ENCODE data around the gene SLC25A27.

The SLC25A27 gene

DNA sequence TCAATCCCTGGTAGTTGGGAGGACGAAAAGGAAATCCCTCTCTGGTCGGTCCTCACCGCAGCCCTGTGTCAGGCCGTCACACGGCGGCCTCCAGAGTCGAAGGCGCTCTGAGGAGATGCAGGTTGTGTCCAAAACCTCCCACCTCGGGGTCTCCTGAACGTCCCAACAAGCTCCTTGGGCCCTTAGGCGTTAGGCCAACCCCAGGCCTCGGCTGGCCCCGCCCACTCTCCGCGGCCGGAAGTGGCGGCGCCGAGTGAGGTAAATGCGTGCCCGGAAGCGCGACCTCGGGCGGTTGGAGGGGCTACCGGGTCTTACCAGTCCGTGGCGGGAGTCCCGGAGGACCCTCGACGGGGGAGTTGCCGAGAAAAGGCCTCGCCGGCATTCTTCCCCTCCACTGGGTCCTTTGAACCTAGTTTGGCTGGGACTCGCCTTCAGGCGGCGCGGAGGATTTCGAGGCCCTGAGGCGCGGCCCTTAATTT lies 34.9 kb downstream of the SLC25A27 start, which contains the start of gene TDRD6:
Gene TDRD6, plus strand, starts transcription at position 267 of the 479 bp plus-strand sequence. CDS start 244 bp downstream, outside the sequence.
- Histone ChIP-seq H3K27me3 (replicated peaks; ENCODE audit: control insufficient read depth, insufficient read depth, low read length) (no peaks in the 10 kb centered on the region), H3K4me1 (ENCODE audit: control insufficient read depth, insufficient read depth, low read length) (peaks cover 19% of the 10 kb centered on the region), H3K36me3 (ENCODE audit: control insufficient read depth, insufficient read depth, low read length, severe bottlenecking) (no peaks in the 10 kb centered on the region), H3K9ac (ENCODE audit: low read length) (no peak within 1 kb of the TSS), H3K4me3 (ENCODE audit: low read length) (no peak within 1 kb of the TSS), H3K9me3 (ENCODE audit: control insufficient read depth, low read length) (no peaks in the 10 kb centered on the region)
- no peak for DNase-seq (ENCODE audit: low read depth)

- Histone ChIP-seq H3K9ac (ENCODE audit: low read length) (no peak overlapping the region), H3K27me3 (replicated peaks; ENCODE audit: control insufficient read depth, insufficient read depth, low read length) (no peaks in the 10 kb centered on the region), H3K4me1 (ENCODE audit: control insufficient read depth, insufficient read depth, low read length) (peaks cover 19% of the 10 kb centered on the region), H3K9me3 (ENCODE audit: control insufficient read depth, low read length) (no peaks in the 10 kb centered on the region), H3K36me3 (ENCODE audit: control insufficient read depth, insufficient read depth, low read length, severe bottlenecking) (no peaks in the 10 kb centered on the region), H3K4me3 (ENCODE audit: low read length) (no peak overlapping the region)
- no peak for DNase-seq (ENCODE audit: low read depth)
Observed at GRCh38 chr6:46688117-46688965, 35.6 kb downstream of the SLC25A27 start.

DNA sequence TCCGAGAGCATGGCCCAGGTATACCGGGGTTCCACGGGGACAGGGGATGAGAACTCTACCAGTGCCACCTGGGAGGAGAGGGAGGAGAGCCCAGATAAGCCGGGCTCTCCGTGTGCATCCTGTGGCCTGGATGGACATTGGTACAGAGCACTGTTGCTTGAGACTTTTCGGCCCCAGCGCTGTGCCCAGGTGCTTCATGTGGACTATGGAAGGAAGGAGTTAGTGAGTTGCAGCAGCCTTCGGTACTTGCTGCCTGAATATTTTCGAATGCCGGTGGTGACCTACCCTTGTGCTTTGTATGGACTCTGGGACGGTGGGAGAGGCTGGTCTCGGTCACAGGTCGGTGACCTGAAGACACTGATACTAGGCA lies 36.2 kb downstream of the SLC25A27 start:
- no peak overlapping the region for H3K4me3 ChIP-seq (ENCODE audit: low read length)
- peaks cover 19% of the 10 kb centered on the region for H3K4me1 ChIP-seq (ENCODE audit: control insufficient read depth, insufficient read depth, low read length)
- no peak for DNase-seq (ENCODE audit: low read depth)

DNA sequence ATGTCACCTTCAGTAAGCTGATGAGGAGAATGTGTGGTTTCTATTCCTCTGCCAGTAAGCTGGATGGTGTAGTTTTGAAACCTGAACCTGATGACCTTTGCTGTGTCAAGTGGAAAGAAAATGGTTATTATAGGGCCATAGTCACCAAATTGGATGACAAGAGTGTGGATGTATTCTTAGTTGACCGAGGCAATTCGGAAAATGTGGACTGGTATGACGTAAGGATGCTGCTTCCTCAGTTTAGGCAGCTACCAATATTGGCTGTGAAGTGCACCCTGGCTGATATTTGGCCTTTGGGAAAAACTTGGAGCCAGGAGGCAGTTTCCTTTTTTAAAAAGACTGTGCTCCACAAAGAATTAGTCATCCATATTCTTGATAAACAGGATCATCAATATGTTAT lies 36.9 kb downstream of the SLC25A27 start:
- H3K9ac ChIP-seq (ENCODE audit: low read length), result no peak overlapping the region
- no peak for DNase-seq (ENCODE audit: low read depth)
- no peaks in the 10 kb centered on the region for H3K27me3 ChIP-seq (replicated peaks; ENCODE audit: control insufficient read depth, insufficient read depth, low read length)
- H3K4me1 ChIP-seq (ENCODE audit: control insufficient read depth, insufficient read depth, low read length), result peaks cover 19% of the 10 kb centered on the region
- H3K36me3 ChIP-seq (ENCODE audit: control insufficient read depth, insufficient read depth, low read length, severe bottlenecking), result no peaks in the 10 kb centered on the region
- no peak overlapping the region for H3K4me3 ChIP-seq (ENCODE audit: low read length)
- no peaks in the 10 kb centered on the region for H3K9me3 ChIP-seq (ENCODE audit: control insufficient read depth, low read length)

More for the DNA sequence above, 36.2 kb downstream of the SLC25A27 start:
- H3K36me3 ChIP-seq (ENCODE audit: control insufficient read depth, insufficient read depth, low read length, severe bottlenecking), result no peaks in the 10 kb centered on the region
- no peaks in the 10 kb centered on the region for H3K27me3 ChIP-seq (replicated peaks; ENCODE audit: control insufficient read depth, insufficient read depth, low read length)
- no peaks in the 10 kb centered on the region for H3K9me3 ChIP-seq (ENCODE audit: control insufficient read depth, low read length)
- no peak overlapping the region for H3K9ac ChIP-seq (ENCODE audit: low read length)

DNA sequence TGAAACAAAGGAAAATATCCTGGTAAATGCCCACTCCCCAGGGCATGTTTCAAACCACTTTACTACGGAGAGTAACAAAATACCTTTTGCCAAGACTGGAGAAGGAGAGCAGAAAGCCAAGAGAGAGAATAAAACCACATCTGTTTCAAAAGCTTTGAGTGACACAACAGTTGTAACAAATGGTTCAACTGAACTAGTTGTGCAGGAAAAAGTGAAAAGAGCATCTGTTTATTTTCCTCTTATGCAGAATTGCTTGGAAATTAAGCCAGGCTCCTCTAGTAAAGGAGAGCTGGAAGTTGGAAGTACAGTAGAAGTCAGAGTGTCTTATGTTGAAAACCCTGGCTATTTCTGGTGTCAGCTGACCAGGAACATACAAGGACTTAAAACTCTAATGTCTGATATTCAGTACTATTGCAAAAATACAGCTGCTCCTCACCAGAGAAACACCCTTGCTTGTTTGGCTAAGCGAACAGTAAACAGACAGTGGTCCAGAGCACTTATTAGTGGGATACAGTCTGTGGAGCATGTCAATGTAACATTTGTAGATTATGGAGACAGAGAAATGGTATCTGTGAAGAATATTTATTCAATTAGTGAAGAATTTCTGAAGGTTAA lies 37.5 kb downstream of the SLC25A27 start:
- H3K4me3 ChIP-seq (ENCODE audit: low read length), result no peak overlapping the region
- peaks cover 19% of the 10 kb centered on the region for H3K4me1 ChIP-seq (ENCODE audit: control insufficient read depth, insufficient read depth, low read length)
- no peak for DNase-seq (ENCODE audit: low read depth)
- H3K27me3 ChIP-seq (replicated peaks; ENCODE audit: control insufficient read depth, insufficient read depth, low read length), result no peaks in the 10 kb centered on the region
- no peak overlapping the region for H3K9ac ChIP-seq (ENCODE audit: low read length)
- no peaks in the 10 kb centered on the region for H3K9me3 ChIP-seq (ENCODE audit: control insufficient read depth, low read length)
- no peaks in the 10 kb centered on the region for H3K36me3 ChIP-seq (ENCODE audit: control insufficient read depth, insufficient read depth, low read length, severe bottlenecking)

DNA sequence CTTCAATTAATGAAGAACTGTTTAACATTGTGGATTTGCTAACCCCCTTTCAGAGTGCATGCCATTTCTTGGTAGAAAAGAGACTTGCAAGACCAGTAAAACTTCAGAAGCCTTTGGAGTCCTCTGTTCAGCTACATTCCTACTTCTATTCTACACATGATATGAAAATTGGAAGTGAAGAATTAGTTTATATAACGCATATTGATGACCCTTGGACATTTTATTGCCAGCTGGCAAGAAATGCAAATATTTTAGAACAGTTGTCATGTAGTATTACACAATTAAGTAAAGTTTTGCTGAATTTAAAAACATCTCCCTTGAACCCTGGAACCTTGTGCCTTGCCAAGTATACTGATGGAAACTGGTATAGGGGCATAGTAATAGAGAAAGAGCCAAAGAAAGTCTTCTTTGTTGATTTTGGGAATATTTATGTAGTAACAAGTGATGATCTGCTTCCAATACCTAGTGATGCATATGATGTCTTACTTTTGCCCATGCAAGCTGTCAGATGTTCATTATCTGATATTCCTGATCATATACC lies 38.2 kb downstream of the SLC25A27 start:
- no peaks in the 10 kb centered on the region for H3K27me3 ChIP-seq (replicated peaks; ENCODE audit: control insufficient read depth, insufficient read depth, low read length)
- no peak for DNase-seq (ENCODE audit: low read depth)

GRCh38 chr6:46699970-46700369 lies 47.2 kb downstream of the SLC25A27 start:
- H3K4me1 ChIP-seq (ENCODE audit: control insufficient read depth, insufficient read depth, low read length), result no peaks in the 10 kb centered on the region
- H3K36me3 ChIP-seq (ENCODE audit: control insufficient read depth, insufficient read depth, low read length, severe bottlenecking), result no peaks in the 10 kb centered on the region
- DNase-seq (ENCODE audit: low read depth), result no peak
- no peaks in the 10 kb centered on the region for H3K27me3 ChIP-seq (replicated peaks; ENCODE audit: control insufficient read depth, insufficient read depth, low read length)
- no peak overlapping the region for H3K4me3 ChIP-seq (ENCODE audit: low read length)
- no peak overlapping the region for H3K9ac ChIP-seq (ENCODE audit: low read length)
- H3K9me3 ChIP-seq (ENCODE audit: control insufficient read depth, low read length), result no peaks in the 10 kb centered on the region

More for the DNA sequence above, 38.2 kb downstream of the SLC25A27 start:
- H3K9ac ChIP-seq (ENCODE audit: low read length), result no peak overlapping the region
- H3K4me3 ChIP-seq (ENCODE audit: low read length), result no peak overlapping the region
- peaks cover 19% of the 10 kb centered on the region for H3K4me1 ChIP-seq (ENCODE audit: control insufficient read depth, insufficient read depth, low read length)
- H3K36me3 ChIP-seq (ENCODE audit: control insufficient read depth, insufficient read depth, low read length, severe bottlenecking), result no peaks in the 10 kb centered on the region
- no peaks in the 10 kb centered on the region for H3K9me3 ChIP-seq (ENCODE audit: control insufficient read depth, low read length)

DNA sequence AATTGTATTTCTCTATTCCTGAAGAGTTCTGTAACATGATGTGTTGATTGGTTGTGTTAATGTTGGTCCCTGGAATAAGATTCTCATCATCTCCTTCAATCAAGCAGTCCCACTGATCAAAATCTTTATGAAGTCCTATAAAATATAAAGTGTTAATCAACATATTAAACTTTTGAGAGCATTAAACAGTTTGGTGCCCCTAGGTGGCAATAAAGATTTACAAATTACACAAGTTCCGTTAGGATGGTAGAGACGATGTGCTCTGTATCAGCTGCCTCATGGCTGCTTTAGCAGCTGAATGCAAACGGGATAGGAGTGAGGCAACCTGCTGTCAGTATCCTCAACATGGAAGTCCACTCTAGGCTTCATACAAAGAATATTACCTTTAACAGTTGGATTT lies 51.8 kb downstream of the SLC25A27 start:
- Histone ChIP-seq H3K4me3 (ENCODE audit: low read length) (no peak overlapping the region), H3K9me3 (ENCODE audit: control insufficient read depth, low read length) (no peaks in the 10 kb centered on the region), H3K4me1 (ENCODE audit: control insufficient read depth, insufficient read depth, low read length) (no peaks in the 10 kb centered on the region), H3K36me3 (ENCODE audit: control insufficient read depth, insufficient read depth, low read length, severe bottlenecking) (no peaks in the 10 kb centered on the region), H3K27me3 (replicated peaks; ENCODE audit: control insufficient read depth, insufficient read depth, low read length) (no peaks in the 10 kb centered on the region), H3K9ac (ENCODE audit: low read length) (no peak overlapping the region)
- peak; percentile 15 for DNase-seq (ENCODE audit: low read depth)

GRCh38 chr6:46706464-46706863 lies 53.7 kb downstream of the SLC25A27 start:
- Histone ChIP-seq H3K4me1 (ENCODE audit: control insufficient read depth, insufficient read depth, low read length) (no peaks in the 10 kb centered on the region), H3K27me3 (replicated peaks; ENCODE audit: control insufficient read depth, insufficient read depth, low read length) (no peaks in the 10 kb centered on the region)
- no peak for DNase-seq (ENCODE audit: low read depth)

GRCh38 chr6:46711491-46711890 lies 58.7 kb downstream of the SLC25A27 start:
- H3K36me3 ChIP-seq (ENCODE audit: control insufficient read depth, insufficient read depth, low read length, severe bottlenecking), result no peaks in the 10 kb centered on the region
- H3K4me3 ChIP-seq (ENCODE audit: low read length), result no peak overlapping the region
- no peaks in the 10 kb centered on the region for H3K4me1 ChIP-seq (ENCODE audit: control insufficient read depth, insufficient read depth, low read length)
- H3K9ac ChIP-seq (ENCODE audit: low read length), result no peak overlapping the region
- DNase-seq (ENCODE audit: low read depth), result no peak
- H3K9me3 ChIP-seq (ENCODE audit: control insufficient read depth, low read length), result no peaks in the 10 kb centered on the region
- no peaks in the 10 kb centered on the region for H3K27me3 ChIP-seq (replicated peaks; ENCODE audit: control insufficient read depth, insufficient read depth, low read length)

More at GRCh38 chr6:46706464-46706863, 53.7 kb downstream of the SLC25A27 start:
- H3K9ac ChIP-seq (ENCODE audit: low read length), result no peak overlapping the region
- no peak overlapping the region for H3K4me3 ChIP-seq (ENCODE audit: low read length)
- H3K36me3 ChIP-seq (ENCODE audit: control insufficient read depth, insufficient read depth, low read length, severe bottlenecking), result no peaks in the 10 kb centered on the region
- no peaks in the 10 kb centered on the region for H3K9me3 ChIP-seq (ENCODE audit: control insufficient read depth, low read length)

DNA sequence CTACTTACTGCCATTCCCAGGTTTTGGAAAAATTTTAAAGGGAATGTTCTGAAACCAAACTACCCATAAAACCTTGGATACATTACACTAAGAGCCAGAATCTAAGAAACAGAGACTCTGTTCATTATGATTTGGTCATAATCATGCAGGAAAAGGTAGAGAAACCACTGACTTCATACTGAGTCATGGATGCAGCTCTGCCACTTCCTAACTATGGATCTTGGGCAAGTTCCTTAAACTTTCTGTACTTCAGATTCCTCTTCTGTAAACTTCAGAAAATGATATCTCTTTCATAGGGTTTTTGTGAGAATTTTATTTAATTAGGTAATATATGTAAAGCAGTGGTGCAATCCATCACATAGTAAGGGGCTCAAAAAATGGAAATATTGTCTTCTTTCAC lies 62.4 kb downstream of the SLC25A27 start:
- Histone ChIP-seq H3K36me3 (ENCODE audit: control insufficient read depth, insufficient read depth, low read length, severe bottlenecking) (no peaks in the 10 kb centered on the region), H3K27me3 (replicated peaks; ENCODE audit: control insufficient read depth, insufficient read depth, low read length) (peaks cover 2% of the 10 kb centered on the region), H3K4me3 (ENCODE audit: low read length) (no peak overlapping the region), H3K4me1 (ENCODE audit: control insufficient read depth, insufficient read depth, low read length) (no peaks in the 10 kb centered on the region), H3K9ac (ENCODE audit: low read length) (no peak overlapping the region), H3K9me3 (ENCODE audit: control insufficient read depth, low read length) (no peaks in the 10 kb centered on the region)
- DNase-seq (ENCODE audit: low read depth), result no peak

Measured in adipocyte (in vitro differentiated cells).